ENCODE data around the gene CEMP1.
"Not testable (repeated sequence)": the region's sequence is repeated elsewhere in the genome, so short reads cannot be mapped to it uniquely, and the experiment has no call there.

Gene CEMP1, protein sequence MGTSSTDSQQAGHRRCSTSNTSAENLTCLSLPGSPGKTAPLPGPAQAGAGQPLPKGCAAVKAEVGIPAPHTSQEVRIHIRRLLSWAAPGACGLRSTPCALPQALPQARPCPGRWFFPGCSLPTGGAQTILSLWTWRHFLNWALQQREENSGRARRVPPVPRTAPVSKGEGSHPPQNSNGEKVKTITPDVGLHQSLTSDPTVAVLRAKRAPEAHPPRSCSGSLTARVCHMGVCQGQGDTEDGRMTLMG

DNA sequence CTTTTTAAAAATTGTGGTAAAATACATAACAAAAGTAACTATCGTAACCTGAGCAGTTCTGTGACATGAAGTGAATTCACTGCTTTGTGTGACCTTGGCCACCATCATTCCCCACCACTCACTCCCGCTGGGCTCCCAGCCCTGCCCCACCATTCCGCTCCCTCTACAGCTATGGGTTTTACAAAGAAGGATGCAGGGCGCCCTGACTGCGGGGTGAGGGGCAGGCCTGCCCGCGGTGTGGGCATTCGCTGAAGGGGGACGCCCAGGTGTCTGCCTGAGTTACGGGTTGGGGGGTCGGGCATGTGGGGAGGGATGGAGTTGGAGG is at the start of gene CEMP1:
TSS of gene CEMP1 (minus strand) at position 38 of the 325 bp plus-strand sequence. CDS start 335 bp downstream, outside the sequence.
- DNase-seq = no peak

GRCh38 chr16:2580818-2581217 is 49.6 kb upstream of the CEMP1 start:
- DNase-seq = not testable (repeated sequence)

GRCh38 chr16:2580143-2580542 is 48.9 kb upstream of the CEMP1 start:
- DNase-seq = peak; percentile 1 to 10

GRCh38 chr16:2578905-2579304 is 47.7 kb upstream of the CEMP1 start:
- not testable (repeated sequence) for DNase-seq

DNA sequence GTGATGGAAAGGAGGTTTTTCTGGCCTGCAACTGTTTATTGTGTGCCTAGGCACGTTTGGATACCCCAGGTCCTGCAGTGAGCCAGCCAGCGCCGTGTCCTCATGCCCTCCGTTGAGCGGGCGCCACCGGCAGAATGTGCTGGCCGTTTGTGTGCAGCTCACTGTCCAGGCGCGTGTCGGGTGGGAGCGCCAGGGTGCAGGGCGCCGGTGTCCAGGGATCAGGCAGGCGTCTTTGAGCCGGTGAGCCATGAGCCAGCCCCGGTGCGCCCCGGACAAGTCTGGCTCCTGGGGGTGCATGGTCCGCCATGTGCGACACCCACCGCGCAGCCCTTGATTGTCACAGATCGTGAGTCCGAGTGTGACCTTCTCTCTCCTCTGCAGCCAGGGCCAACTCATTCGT is 45.8 kb upstream of the CEMP1 start:
- DNase-seq = not testable (repeated sequence)

DNA sequence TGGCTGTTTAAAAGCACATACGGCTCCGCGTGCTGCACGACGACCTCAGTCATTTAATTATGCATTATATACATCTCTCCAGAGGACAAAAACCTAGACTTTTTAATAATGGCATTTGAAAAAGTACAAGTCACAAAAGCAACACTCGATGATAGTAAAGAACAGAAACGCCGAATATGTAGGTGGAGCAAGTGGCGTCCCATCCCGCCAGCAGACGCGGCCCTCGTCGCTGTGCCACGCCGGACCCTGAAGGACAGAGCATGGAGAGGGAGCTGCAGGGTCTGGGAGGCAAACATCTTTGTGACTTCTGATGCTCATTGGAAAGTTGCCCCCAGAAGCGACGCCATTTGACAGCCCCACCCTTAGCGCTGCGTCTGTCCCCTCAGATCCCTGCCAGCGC is 44.6 kb upstream of the CEMP1 start:
- not testable (repeated sequence) for DNase-seq

DNA sequence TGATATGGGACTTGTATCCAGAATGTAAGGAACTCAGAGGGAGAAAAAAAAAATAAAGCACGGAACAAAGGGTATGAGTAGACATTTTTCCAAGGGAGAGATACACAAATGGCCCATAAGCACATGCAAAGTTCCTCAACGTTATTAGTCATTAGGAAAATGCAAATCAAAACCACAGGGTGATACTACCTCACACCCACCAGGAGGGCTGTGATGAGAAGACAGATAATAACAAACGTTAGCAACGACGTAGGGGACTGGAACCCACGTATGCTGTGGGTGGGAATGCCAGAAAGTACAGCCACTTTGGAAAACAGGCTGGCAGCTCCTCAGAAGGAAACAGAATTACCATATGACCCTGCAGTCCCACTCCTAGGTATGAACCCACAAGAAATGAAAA is 41.5 kb upstream of the CEMP1 start:
- not testable (repeated sequence) for DNase-seq

GRCh38 chr16:2568573-2568972 is 37.4 kb upstream of the CEMP1 start:
- DNase-seq = not testable (repeated sequence)

GRCh38 chr16:2567506-2567905 is 36.3 kb upstream of the CEMP1 start:
- not testable (repeated sequence) for DNase-seq

DNA sequence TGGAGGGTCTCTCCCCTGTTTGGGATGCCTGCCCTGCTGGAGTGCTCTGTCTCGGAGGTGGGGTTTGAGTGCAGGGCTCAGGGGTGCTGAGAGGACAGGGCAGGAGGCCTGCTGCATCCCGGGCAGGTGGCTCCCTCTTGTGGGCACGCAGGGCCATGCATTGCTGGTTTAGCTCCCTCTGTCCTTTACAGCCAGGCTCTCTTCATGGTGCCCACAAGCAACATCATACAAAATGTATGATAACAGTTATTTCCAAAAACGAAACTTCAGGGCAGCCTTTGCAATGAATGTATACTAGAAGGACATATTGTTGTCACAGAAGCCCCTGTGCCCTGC is 29.6 kb upstream of the CEMP1 start:
- DNase-seq = not testable (repeated sequence)

- DNase-seq = not testable (repeated sequence)
These were observed 29.1 kb upstream of the CEMP1 start for GRCh38 chr16:2560131-2560797.

- DNase-seq = not testable (repeated sequence)
These were observed 25.9 kb upstream of the CEMP1 start for GRCh38 chr16:2557150-2557549.

- not testable (repeated sequence) for DNase-seq
These were observed 23.7 kb upstream of the CEMP1 start for GRCh38 chr16:2554709-2555425.

DNA sequence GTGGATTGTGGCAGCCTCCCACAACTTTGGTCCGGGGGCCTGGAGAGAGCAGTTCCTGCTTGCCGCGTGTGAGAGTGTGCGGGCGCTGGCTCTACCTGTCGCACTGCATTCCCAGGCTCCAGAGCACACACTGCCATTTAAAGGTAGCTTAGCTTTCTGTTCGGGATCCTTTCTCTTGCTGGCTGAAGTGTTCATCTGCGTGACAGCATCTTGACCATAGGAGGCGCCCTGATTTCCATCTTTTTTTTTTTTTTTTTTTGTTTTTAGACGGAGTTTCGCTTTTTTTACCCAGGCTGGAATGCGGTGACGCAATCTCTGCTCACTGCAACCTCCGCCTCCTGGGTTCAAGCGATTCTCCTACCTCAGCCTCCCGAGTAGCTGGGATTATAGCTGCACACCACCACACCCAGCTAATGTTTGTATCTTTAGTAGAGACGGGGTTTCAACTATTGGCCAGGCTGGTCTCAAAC is 20.2 kb upstream of the CEMP1 start:
- DNase-seq = not testable (repeated sequence)

DNA sequence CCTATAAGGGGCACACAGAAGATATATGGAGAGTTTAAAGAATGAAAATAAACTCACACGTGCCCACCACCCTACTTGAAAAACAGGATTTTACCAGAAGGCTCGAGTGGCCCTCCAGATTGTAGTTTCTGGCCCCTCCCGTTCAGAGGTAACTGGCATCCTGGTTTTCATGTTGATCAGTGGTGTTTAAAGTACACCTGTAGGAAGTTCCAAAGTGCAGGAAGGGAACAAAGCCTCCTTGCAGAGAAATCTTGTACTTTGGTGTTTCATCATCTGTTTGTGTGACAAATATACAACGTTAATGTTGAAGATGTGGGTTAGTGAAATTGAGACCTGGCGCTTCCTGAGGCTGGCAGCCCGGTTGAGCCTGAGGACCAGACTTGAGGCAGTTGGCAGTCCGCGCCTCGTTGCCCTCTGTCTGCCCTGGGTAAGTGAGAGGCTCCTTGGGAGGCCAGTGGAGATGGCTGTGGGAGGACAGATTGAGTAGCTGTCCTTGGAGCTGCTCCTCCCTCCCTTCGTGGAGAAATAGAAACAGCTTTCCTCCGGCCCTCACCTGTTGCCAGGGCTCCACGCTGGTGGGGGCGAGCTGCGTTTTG is 19.2 kb upstream of the CEMP1 start:
- DNase-seq = not testable (repeated sequence)

DNA sequence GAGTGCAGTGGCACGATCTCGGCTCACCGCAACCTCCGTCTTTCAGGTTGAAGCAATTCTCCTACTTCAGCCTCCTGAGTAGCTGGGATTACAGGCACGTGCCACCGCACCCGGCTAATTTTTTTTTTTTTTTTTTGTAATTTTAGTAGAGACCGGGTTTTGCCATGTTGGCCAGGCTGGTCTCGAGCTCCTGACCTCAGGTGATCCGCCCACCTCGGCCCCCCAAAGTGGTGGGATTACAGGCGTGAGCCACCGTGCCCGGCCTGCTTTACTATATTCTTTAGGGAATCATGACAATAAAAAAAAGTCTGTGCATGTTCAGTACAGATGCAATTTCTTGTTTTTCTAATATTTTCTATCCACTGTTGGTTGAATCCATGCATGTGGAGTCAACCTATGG is 12.6 kb upstream of the CEMP1 start:
- DNase-seq = not testable (repeated sequence)

- DNase-seq = not testable (repeated sequence)
These were observed 10.2 kb upstream of the CEMP1 start for GRCh38 chr16:2541409-2541808.

GRCh38 chr16:2540912-2541311 is 9.7 kb upstream of the CEMP1 start:
- not testable (repeated sequence) for DNase-seq

DNA sequence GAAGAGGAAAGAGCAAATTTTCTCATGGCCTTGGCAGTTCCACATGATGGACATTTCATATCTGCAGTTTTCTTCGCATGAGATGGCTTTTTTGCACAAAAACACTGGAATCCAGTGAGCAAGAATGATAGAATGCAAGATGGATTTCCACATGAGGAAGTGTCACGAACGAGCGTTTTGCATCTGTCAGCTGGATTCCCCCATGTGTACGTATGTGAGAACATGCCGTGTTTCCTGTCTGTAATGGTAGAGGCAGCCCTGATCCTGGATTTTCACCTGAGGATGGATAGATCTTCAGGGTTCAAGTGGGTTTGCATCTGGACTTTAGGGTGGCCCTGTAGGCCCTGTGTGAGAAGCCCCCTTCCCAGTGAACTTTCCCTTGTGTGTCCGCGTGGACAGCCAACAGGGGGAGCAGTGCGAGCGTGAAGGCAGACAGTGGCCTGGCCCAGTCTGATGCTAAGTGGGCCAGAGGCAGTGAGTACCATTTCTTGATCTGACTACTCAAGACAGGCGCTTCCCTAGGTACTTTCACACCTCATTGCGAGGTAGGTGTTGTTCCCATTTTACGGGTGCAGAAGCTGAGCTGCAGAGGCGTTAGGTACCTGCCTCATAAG is 8.7 kb upstream of the CEMP1 start:
- DNase-seq = not testable (repeated sequence)

- DNase-seq = not testable (repeated sequence)
These were observed 8.1 kb upstream of the CEMP1 start for GRCh38 chr16:2539192-2539844.

DNA sequence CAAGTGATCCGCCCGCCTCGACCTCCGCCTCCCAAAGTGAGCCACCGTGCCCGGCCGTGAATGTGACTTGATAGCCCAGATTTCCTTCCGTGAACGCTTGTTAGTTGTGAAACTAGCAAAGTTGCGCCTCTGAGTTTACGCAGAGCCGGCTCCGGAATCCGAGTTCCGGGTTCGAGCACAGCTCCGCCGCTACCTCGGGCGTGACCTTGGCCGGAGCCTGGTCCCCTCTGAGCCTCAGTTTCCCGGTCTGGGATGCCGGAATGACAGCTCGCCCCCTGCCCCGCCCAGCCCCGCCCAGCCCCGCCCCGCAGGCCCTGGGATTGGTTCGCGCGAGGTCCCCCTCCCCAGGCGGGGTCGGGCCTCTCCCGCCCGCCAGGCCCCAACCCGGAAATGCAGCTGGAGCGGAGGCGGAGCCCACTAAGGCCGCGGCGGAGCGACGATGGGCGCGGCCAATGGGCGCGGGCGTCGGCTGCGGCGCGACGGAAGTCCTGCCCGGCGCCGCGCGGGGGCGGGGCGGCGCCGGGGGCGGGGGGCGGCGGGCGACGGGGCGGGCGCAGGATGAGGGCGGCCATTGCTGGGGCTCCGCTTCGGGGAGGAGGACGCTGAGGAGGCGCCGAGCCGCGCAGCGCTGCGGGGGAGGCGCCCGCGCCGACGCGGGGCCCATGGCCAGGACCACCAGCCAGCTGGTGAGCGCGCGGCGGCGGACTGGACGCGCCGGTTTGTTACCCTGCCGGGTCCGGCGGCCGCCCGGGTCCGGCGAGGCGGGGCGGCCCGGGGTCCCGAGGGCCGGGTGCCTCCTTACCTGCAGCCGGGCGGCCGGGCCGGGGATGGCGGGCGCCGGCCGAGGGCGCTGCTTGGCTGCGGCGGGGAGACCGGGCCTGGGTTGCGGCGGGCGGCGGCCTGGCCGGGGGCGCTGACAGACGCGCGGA is 6.5 kb upstream of the CEMP1 start, which contains the start of gene PDPK1:
TSS of gene PDPK1 (plus strand) at position 571 of the 929 bp plus-strand sequence. CDS start at position 663, 92 bp downstream.
- DNase-seq = peak; percentile 48 to 67

Measured in Kasumi-1 (cell line).